T-helper 1 cell treated with Interleukin-12 subunit alpha and Interleukin-12 subunit beta and Interleukin-4 antibody, amounts not matched to agents 30 μg/mL and 1 μg/mL, for 36 hours (primary cell): Measurements from ENCODE around the gene RHBDF2.

ENCODE experiments used
- H3K27ac Mint-ChIP-seq: one replicate; pipeline ENCODE4 v1.8.0; 2021; ENCODE audit warnings: mild to moderate bottlenecking, mixed read lengths
- H3K27me3 Mint-ChIP-seq: one replicate; pipeline ENCODE4 v1.8.0; 2021; ENCODE audit warnings: low read depth, mixed read lengths
- H3K36me3 Mint-ChIP-seq: one replicate; pipeline ENCODE4 v1.8.0; 2021; ENCODE audit warnings: low read depth, mixed read lengths
- H3K4me1 Mint-ChIP-seq: one replicate; pipeline ENCODE4 v1.8.0; 2021; ENCODE audit warnings: low read depth, mixed read lengths
- H3K4me3 Mint-ChIP-seq: one replicate; pipeline ENCODE4 v1.8.0; 2021; ENCODE audit warnings: mild to moderate bottlenecking, moderate library complexity, mixed read lengths
- H3K9me3 Mint-ChIP-seq: one replicate; pipeline ENCODE4 v1.8.0; 2021; ENCODE audit warnings: mixed read lengths

RHBDF2 gene

DNA sequence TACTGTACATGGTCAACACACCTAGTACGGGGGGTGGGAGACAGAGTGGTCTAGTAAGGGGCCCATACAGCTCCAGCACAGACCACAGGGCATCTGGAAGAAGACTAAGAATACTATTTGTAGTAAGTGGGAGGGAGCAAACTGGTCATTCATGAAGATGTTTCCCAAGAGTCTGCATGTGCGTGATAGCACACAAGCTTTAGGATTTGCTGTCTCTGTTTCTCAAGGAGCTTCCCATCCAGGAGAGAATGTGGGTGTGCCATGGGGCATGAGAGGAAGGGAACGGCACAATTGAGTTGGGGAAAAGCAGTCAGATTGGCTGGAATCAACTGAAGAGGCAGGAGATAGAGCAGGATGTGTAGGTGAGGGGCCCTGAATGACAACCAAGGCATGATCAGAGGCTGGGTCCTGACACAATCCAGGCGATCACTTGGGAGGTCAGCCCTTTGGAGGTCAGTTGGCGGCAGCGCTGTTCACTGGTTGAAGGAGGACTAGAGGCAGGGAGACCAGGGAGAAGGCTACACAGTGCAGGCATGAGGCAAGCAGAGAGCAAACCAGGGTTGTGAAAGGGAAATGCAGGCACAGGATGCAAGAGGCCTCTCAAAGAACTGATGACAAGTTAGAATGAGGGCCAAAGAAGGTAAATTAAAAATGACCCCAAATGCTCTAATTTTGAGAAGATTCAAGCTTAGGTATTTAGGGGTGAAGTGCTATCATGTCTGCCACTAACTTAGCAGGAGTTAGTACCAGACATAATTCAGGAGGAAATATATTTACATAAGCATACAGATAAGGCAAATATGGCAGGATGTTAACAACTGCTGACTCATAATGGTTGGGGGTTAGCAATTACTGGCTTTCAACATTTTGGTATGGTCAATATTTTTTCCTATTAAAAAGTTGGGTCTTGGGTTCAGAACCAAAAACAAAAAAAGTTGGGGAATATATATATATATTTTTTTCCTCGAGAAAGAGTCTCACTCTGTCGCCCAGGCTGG, 58.6 kb downstream of the RHBDF2 start:
- Mint-ChIP-seq H3K27ac (peak overlapping the region; percentile 81), H3K36me3 (peaks cover 2% of the 10 kb centered on the region), H3K9me3 (no peaks in the 10 kb centered on the region), H3K27me3 (no peaks in the 10 kb centered on the region), H3K4me1 (peaks cover 54% of the 10 kb centered on the region), H3K4me3 (peak overlapping the region; percentile 49)

DNA sequence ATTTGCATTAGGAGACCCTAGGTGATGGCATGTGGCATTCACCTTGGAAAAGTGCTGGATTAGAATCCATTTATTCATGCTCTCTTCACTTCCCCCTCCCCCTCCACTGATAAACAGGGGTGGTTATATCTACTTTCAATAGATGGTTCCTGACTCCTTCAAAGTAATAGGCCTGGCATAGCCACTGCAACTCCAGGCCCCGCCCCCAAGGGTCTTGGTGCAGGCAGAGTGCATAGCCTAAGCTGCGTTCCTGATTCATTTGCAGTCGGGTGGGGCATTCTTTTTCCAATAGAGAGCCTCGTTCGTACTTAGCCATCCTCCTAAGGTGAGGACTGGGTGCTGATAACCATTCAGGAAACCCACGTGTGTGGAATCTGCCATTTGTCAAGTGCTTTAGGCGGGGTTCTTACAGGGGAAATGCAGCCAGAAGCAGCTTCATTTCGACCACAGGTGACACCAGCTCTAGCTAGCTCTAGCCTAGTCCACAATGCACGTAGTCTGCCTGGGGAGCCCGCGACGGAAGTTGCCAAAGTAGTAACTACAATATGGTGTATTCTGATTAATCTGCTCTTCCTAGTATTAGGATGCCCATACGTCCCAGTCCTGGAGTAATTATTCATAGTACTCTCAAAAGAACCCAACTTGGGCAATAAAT, 59.4 kb downstream of the RHBDF2 start:
- Mint-ChIP-seq H3K4me1 (peaks cover 46% of the 10 kb centered on the region), H3K27ac (no peak overlapping the region), H3K9me3 (no peaks in the 10 kb centered on the region), H3K4me3 (no peak overlapping the region), H3K36me3 (peaks cover 2% of the 10 kb centered on the region), H3K27me3 (no peaks in the 10 kb centered on the region)

DNA sequence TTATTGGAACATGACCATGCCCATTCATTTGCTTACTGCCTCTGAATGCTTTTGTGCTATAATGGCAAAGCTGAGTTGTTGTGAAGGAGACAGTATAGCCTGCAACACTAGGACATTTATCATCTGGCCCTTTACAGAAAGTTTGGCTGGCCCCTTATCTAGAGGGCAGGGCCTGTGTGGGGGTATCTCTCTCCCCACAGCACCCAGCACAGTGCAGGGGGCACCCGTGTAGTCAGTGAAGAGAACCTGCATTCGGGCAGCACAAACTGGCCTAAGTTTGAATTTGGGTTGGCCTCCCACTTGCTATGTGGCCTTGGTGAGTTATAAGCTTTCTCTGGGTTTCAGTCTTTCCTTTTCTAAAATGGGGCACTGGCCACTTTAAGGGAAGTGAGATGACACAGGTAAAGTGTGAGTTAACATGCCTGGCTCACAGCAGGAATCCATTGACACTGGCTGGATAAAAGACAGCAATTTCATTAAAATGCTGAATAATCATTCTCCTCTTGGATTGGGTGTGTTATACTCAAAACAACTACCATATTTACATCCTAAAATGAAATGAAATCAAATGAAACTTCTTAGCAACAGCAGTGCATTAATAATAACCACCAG, 60.4 kb downstream of the RHBDF2 start:
- H3K4me1 Mint-ChIP-seq: peaks cover 41% of the 10 kb centered on the region
- H3K9me3 Mint-ChIP-seq: no peaks in the 10 kb centered on the region
- peaks cover 2% of the 10 kb centered on the region for H3K36me3 Mint-ChIP-seq
- no peak overlapping the region for H3K4me3 Mint-ChIP-seq
- no peaks in the 10 kb centered on the region for H3K27me3 Mint-ChIP-seq
- no peak overlapping the region for H3K27ac Mint-ChIP-seq

DNA sequence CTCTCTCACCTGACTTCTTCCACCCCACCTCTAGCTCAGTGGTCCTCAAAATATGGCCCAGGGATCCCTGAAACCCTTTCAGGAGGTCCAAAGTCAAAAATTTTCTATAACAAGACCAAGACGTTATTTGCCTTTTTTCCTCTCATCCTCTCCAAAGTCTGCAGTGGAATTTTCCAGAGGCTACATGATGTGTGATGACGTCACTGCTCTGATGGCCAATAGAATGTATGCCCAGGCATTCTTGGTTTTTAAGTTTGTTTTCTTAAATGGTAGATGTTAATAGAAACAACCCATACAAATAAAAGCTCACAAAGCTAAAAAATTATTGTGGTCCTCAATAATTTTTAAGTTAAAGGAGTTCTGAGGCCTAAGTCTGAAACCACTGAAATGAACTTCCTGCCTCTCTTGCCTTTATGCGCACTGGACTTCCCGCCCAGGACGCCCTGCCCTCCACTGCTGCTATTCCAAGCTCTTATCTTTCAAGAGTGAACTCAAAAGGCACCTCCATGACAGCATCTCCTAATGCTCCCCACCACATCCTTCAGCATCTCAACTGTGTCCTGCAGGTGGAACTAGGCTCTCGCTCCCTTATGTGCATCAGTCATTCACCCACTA, 61.8 kb downstream of the RHBDF2 start:
- Mint-ChIP-seq H3K9me3 (no peaks in the 10 kb centered on the region), H3K27ac (no peak overlapping the region), H3K4me1 (peaks cover 28% of the 10 kb centered on the region), H3K27me3 (no peaks in the 10 kb centered on the region), H3K4me3 (no peak overlapping the region), H3K36me3 (peaks cover 2% of the 10 kb centered on the region)

DNA sequence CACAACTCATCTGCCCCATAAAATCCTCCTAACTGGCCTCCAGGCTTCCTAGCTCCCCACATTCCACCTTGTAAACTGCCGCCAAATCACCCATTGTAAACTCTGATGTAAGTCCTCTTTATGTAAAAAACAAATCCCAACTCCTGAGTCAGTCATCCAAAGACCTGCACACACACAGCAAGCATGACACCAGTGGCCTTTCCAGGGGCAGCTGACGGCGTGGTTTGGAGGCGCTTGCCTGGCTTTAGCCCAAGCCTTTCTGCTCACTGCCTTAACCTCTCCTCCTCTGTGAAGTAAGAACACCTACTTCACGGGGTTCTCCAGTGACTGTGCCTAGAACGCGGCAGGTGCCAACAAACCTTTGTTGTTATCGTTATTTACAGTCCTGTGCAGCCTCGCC, 62.3 kb downstream of the RHBDF2 start:
- Mint-ChIP-seq H3K4me1 (peaks cover 26% of the 10 kb centered on the region), H3K27me3 (no peaks in the 10 kb centered on the region), H3K27ac (no peak overlapping the region), H3K4me3 (no peak overlapping the region), H3K9me3 (no peaks in the 10 kb centered on the region), H3K36me3 (peaks cover 2% of the 10 kb centered on the region)

DNA sequence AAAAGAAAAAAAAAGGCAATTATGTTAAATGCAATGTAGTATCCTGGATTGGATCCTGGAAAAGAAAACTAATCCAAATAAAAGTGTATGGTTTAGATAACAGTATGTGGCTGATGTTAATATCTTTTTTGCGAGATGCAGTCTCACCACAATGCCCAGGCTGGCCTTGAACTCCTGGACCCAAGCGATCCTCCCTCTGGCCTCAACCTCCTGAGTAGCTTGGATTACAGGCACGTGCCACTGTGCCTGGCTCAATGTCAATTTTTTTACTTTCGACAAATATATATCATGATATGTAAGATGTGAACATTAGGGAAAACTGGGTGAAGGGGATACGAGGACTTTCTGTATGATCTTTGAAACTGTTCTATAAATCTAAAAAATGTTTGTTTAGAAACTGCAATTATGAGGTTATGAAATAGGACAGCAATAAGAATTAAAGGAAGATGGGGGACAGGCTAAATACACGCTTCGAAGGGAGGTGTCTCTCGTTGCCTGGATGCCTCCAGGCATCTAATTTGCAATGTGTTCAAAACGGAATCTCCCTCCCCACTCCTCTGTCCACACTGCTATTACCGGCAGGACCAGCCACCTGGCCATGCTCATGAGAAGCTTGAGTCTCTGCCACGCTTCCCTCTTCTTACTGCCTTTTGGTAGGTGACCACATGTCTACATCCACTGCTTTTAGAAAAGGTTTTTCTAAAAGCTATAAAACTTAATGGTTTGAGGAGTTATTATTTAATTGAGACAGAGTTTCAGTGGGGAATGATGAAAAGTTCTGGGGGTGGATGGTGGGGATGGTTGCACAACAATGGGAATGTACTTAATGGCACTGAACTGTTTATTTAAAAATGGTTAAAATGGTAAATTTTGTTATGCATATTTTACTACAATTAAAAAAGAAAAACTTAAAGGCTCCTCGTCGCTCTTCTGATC, 63.5 kb downstream of the RHBDF2 start:
- H3K27me3 Mint-ChIP-seq: no peaks in the 10 kb centered on the region
- no peaks in the 10 kb centered on the region for H3K36me3 Mint-ChIP-seq
- peaks cover 20% of the 10 kb centered on the region for H3K4me1 Mint-ChIP-seq
- H3K4me3 Mint-ChIP-seq: no peak overlapping the region
- H3K9me3 Mint-ChIP-seq: no peaks in the 10 kb centered on the region
- H3K27ac Mint-ChIP-seq: no peak overlapping the region

DNA sequence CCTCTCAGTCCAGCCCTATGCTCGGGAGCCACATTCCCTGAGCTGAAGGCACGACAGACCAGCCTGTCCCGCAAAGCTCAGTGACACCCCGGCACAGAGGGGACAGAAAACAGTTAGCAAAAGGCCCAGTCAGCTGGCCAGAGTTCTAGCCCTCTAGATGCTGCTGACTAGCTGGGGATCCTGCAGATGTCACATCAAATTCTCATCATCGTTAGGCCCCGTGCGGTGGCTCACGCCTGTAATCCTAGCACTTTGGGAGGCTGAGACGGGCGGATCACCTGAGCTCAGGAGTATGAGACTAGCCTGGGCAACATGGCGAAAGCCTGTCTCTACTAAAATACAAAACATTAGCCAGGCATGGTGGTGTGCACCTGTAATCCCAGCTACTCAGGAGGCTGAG, 65.5 kb downstream of the RHBDF2 start:
- Mint-ChIP-seq H3K9me3 (no peaks in the 10 kb centered on the region), H3K27me3 (no peaks in the 10 kb centered on the region), H3K4me1 (peaks cover 6% of the 10 kb centered on the region), H3K4me3 (no peak overlapping the region), H3K27ac (no peak overlapping the region), H3K36me3 (no peaks in the 10 kb centered on the region)

DNA sequence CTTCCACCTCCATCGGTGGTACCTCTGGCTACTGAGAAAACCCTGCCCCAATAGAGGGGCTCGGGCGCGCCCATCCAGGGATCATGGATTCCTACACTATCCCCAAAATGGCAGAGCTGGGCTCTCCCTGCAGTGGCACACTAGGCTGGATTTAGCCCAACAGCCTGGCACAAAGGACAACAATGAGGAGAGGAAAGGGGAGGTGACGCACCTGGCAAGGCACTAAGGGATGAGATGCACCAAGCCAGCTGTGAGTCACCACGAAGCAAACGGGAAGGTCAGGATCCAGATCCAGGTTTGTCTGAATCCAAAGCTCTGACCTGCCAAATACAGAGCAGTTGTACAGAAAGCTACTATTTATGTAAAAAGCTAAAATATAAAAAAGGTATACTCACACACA, 66.4 kb downstream of the RHBDF2 start:
- Mint-ChIP-seq H3K27ac (no peak overlapping the region), H3K27me3 (no peaks in the 10 kb centered on the region), H3K4me1 (peaks cover 7% of the 10 kb centered on the region), H3K9me3 (no peaks in the 10 kb centered on the region), H3K4me3 (no peak overlapping the region), H3K36me3 (no peaks in the 10 kb centered on the region)

DNA sequence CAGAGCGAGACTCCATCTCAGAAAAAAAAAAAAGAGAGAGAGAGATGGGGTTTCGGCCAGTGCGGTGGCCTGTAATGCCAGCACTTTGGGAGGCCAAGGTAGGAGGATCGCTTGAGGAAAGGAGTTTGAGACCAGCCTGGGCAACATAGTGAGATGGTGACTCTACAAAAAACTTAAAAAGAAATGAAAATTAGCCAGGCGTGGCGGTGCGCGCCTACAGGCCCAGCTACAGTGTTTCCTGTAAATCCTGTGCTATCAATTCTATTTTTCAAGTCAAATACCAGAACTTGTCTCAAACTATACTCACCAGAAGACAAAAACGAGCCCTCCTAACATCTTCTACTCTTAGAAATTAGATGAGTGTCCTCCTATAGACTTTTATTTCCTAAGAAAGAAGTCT, 67.5 kb downstream of the RHBDF2 start:
- Mint-ChIP-seq H3K9me3 (no peaks in the 10 kb centered on the region), H3K27ac (no peak overlapping the region), H3K4me1 (peaks cover 3% of the 10 kb centered on the region), H3K4me3 (no peak overlapping the region), H3K27me3 (no peaks in the 10 kb centered on the region), H3K36me3 (no peaks in the 10 kb centered on the region)

DNA sequence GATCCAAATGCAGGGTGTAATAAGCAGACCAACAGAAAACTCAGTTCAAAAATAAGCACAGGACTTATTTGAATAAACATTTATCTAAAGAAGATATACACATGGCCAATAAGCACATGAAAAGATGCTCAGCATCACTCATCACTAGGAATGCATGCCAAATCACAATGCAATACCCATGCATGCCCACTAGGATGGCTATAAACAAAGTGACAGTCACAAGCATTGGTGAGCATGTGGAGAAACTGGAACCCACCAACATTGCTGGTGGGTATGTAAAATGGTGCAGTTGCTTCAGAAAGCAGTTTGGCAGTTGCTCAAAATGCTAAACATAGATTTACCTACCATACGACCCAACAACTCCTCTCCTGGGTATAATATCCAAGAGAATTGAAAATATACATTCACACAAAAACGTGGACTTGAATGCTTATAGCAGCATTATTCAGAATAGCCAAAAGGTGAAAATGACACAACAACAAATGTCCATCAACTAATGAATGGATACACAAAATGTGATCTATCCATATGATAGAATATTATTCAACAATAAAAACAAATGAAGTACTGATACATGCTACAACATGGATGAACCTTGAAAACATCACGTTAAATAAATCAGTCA, 68.4 kb downstream of the RHBDF2 start:
- H3K4me3 Mint-ChIP-seq: no peak overlapping the region
- no peaks in the 10 kb centered on the region for H3K27me3 Mint-ChIP-seq
- peaks cover 9% of the 10 kb centered on the region for H3K4me1 Mint-ChIP-seq
- H3K36me3 Mint-ChIP-seq: peaks cover 2% of the 10 kb centered on the region
- no peaks in the 10 kb centered on the region for H3K9me3 Mint-ChIP-seq
- H3K27ac Mint-ChIP-seq: no peak overlapping the region

DNA sequence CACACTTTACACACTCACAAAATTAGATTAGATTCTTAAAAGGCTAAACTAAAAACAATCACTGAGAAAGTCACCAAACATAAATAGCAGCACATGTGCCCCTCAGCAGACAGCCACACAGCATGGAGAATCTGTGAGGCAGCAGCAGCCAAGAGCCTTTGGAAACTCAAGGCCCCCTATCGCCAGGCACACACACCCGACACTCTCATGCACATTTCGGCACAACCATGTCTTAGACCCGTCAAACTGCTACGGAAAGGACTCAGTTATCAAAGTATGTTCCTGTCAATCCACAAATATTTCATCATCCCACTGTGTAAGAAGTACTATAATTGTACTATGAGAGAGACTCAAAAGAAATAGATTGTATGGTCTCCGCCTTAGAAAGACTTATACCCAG, 69.2 kb downstream of the RHBDF2 start:
- Mint-ChIP-seq H3K27ac (no peak overlapping the region), H3K4me1 (peaks cover 9% of the 10 kb centered on the region), H3K9me3 (no peaks in the 10 kb centered on the region), H3K36me3 (peaks cover 2% of the 10 kb centered on the region), H3K27me3 (no peaks in the 10 kb centered on the region), H3K4me3 (no peak overlapping the region)

DNA sequence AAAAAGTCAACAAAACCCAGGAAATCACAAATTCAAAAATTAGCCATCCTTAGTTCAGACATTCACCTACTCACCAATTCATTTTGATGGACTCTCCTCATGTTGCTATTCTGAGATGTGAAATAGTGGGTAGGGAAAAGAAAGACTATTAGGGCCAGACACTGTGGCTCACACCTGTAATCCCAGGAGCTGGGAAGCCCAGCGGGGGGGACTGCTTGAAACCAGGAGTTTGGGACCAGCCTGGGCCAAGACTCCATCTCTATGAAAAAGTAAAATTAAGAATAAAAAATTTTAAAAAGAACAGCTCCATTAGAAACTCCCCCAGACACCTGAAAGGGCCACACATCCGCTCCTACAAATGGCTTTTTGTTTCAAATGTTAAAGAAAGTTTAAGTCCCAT, 69.7 kb downstream of the RHBDF2 start:
- Mint-ChIP-seq H3K4me3 (no peak overlapping the region), H3K4me1 (peaks cover 12% of the 10 kb centered on the region), H3K36me3 (peaks cover 2% of the 10 kb centered on the region), H3K27ac (no peak overlapping the region), H3K9me3 (no peaks in the 10 kb centered on the region), H3K27me3 (no peaks in the 10 kb centered on the region)

DNA sequence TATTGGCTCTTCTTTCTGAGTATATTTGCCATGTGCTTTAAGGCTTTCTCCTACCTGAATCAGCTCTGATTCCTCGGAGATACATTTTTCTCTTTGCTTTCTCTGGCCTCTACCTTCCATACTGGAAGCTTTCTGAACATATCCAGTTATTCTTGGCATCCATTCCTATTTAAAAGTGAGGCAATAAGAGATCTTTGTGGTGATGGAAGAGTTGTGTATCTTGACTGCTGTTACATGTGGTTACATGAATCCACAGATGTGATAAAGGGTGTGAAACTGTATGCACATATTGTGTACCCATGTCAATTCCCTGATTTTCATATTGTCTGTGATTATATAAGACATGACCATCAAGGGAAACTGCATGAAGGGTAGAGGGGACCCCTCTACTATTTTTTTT, 72.7 kb downstream of the RHBDF2 start:
- H3K4me3 Mint-ChIP-seq: no peak overlapping the region
- H3K36me3 Mint-ChIP-seq: peaks cover 2% of the 10 kb centered on the region
- no peaks in the 10 kb centered on the region for H3K9me3 Mint-ChIP-seq
- H3K27me3 Mint-ChIP-seq: no peaks in the 10 kb centered on the region
- H3K4me1 Mint-ChIP-seq: peaks cover 11% of the 10 kb centered on the region
- no peak overlapping the region for H3K27ac Mint-ChIP-seq
